NCI-H460 (cell line): Measurements from ENCODE around the gene TEKTIP1. TPM values are rescaled to one million over a fixed set of nuclear protein-coding genes. Genes with fewer than 3 reads are reported as not detected.
"Not testable (repeated sequence)": the region's sequence is repeated elsewhere in the genome, so short reads cannot be mapped to it uniquely, and the experiment has no call there.

ENCODE experiments used
- DNase-seq: peaks from one replicate; pipeline ENCODE4 v3.0.0-alpha.2; 2016; ENCODE audit warnings: low read depth; ENCODE audit errors: extremely low read depth
- total RNA-seq: library from RNA; depleted of rRNA; stranded (reverse); fragments of >200 nt; shearing (Covaris generic); gene quantifications from 2 replicates; pipeline ENCODE4 v1.2.3, GENCODE V29; 2014

The TEKTIP1 gene
- total RNA-seq, 1 experiment from 2014 or later: not detected

GRCh38 chr19:3522421-3523360, 16.3 kb upstream of the TEKTIP1 start:
- no peak for DNase-seq

- DNase-seq: no peak
Measured at GRCh38 chr19:3523361-3524077, 15.5 kb upstream of the TEKTIP1 start.

- no peak for DNase-seq
Measured at GRCh38 chr19:3524078-3524842, 14.7 kb upstream of the TEKTIP1 start.

GRCh38 chr19:3524904-3525451, 14.0 kb upstream of the TEKTIP1 start:
- DNase-seq: no peak

GRCh38 chr19:3526507-3527237, 12.3 kb upstream of the TEKTIP1 start:
- no peak for DNase-seq

- DNase-seq: no peak
Measured at GRCh38 chr19:3527238-3527910, 11.6 kb upstream of the TEKTIP1 start.

- no peak for DNase-seq
Measured at GRCh38 chr19:3528080-3528479, 10.9 kb upstream of the TEKTIP1 start.

- no peak for DNase-seq
Measured at GRCh38 chr19:3528539-3529211, 10.3 kb upstream of the TEKTIP1 start.

- not testable (repeated sequence) for DNase-seq
Measured at GRCh38 chr19:3529299-3529698, 9.7 kb upstream of the TEKTIP1 start.

- no peak for DNase-seq
Measured at GRCh38 chr19:3530389-3530788, 8.6 kb upstream of the TEKTIP1 start.

- no peak for DNase-seq
Measured at GRCh38 chr19:3531716-3532115, 7.3 kb upstream of the TEKTIP1 start.

- no peak for DNase-seq
Measured at GRCh38 chr19:3532154-3532786, 6.7 kb upstream of the TEKTIP1 start.

GRCh38 chr19:3533033-3533432, 5.9 kb upstream of the TEKTIP1 start:
- DNase-seq: no peak

GRCh38 chr19:3533563-3534216, 5.3 kb upstream of the TEKTIP1 start:
- no peak for DNase-seq

GRCh38 chr19:3534375-3535234, 4.4 kb upstream of the TEKTIP1 start:
- no peak for DNase-seq

GRCh38 chr19:3535235-3535535, 3.8 kb upstream of the TEKTIP1 start:
- DNase-seq: no peak

GRCh38 chr19:3535563-3535965, 3.4 kb upstream of the TEKTIP1 start:
- DNase-seq: no peak
